ENCODE results near the gene ZNF813. TPM values are rescaled to one million over a fixed set of nuclear protein-coding genes. Genes with fewer than 3 reads are reported as not detected.

Gene ZNF813
- polyA plus RNA-seq, 1 of the 3 experiments (the other 2 are of a cell fraction) = 0.44 TPM

GRCh38 chr19:53536225-53536548 lies 68.7 kb downstream of the ZNF813 start:
- no peaks in the 10 kb centered on the region for H3F3A ChIP-seq (replicated peaks; ENCODE audit: insufficient read depth)
- peaks cover 0 to 3% of the 10 kb centered on the region in 2 experiments; a peak in 1 of 4 replicates for H3K4me1 ChIP-seq (ENCODE audit: control insufficient read depth in 1 of 2, insufficient read depth in 2 of 2, low read depth in 1 of 2, low read length in 1 of 2)
- H3K4me3 ChIP-seq (ENCODE audit: low read depth in 2 of 2, low read length in 1 of 2) = no peak overlapping the region
- no peak overlapping the region for H3K27ac ChIP-seq (ENCODE audit: low read depth in 2 of 2, low read length in 1 of 2)
- no peaks in the 10 kb centered on the region for H3K9me3 ChIP-seq
- TF ChIP-seq EZH2phosphoT487 (IDR thresholded peaks at IDR 0.05; ENCODE audit: borderline replicate concordance, low read depth) (no peak), JUND (IDR thresholded peaks at IDR 0.05) (no peak), NRF1 (IDR thresholded peaks at IDR 0.05; ENCODE audit: low read depth, low read length) (no peak)
- no peak overlapping the region for H2AFZ ChIP-seq (ENCODE audit: low read depth)
- CTCF ChIA-PET = no interaction called here
- H3K27me3 ChIP-seq (ENCODE audit: insufficient read depth) = no peaks in the 10 kb centered on the region
- H3K4me2 ChIP-seq = no peak overlapping the region
- no peaks in the 10 kb centered on the region for H4K20me1 ChIP-seq (ENCODE audit: insufficient read depth)
- H3K9ac ChIP-seq = no peak overlapping the region
- H3K9me2 ChIP-seq = no peaks in the 10 kb centered on the region
- DNase-seq = no peak
- H3K36me3 ChIP-seq (replicated peaks in 1 of 2; ENCODE audit: control insufficient read depth in 1 of 2, insufficient read depth in 2 of 2, low read length in 1 of 2) = no peaks in the 10 kb centered on the region
- POLR2A ChIA-PET = no interaction called here
- no peaks in the 10 kb centered on the region for H3K79me2 ChIP-seq (ENCODE audit: insufficient read depth)

- CTCF ChIA-PET = no interaction called here
- H3F3A ChIP-seq (replicated peaks; ENCODE audit: insufficient read depth) = no peaks in the 10 kb centered on the region
- peak overlapping the region; percentile 62 for H3K4me2 ChIP-seq
- H3K4me1 ChIP-seq (ENCODE audit: control insufficient read depth in 1 of 2, insufficient read depth in 2 of 2, low read depth in 1 of 2, low read length in 1 of 2) = peaks cover 0 to 3% of the 10 kb centered on the region in 2 experiments; a peak in 1 of 4 replicates
- TF ChIP-seq TAF1 (IDR thresholded peaks at IDR 0.05; ENCODE audit: borderline replicate concordance, low read depth, low read length) (no peak), CTCF (IDR thresholded peaks at IDR 0.05) (no peak), JUND (IDR thresholded peaks at IDR 0.05) (no peak)
- no peaks in the 10 kb centered on the region for H3K27me3 ChIP-seq (ENCODE audit: insufficient read depth)
- peaks cover 0 to under 1% of the 10 kb centered on the region in 2 experiments for H3K36me3 ChIP-seq (replicated peaks in 1 of 2; ENCODE audit: control insufficient read depth in 1 of 2, insufficient read depth in 2 of 2, low read length in 1 of 2)
- POLR2A ChIA-PET = interaction anchor here (0.7 kb wide), 1 partner anchor 17 kb away, joined by 3 read pairs; no protein-coding TSS in a partner anchor
- H3K9ac ChIP-seq = no peak overlapping the region
- no peaks in the 10 kb centered on the region for H4K20me1 ChIP-seq (ENCODE audit: insufficient read depth)
- H3K27ac ChIP-seq (ENCODE audit: low read depth in 2 of 2, low read length in 1 of 2) = no peak overlapping the region; a peak in 1 of 4 replicates
- WGBS (ENCODE audit: low lambda C conversion rate) = 83% methylated on average over 5 of the region's 11 CpGs
- H3K9me2 ChIP-seq = no peaks in the 10 kb centered on the region
- peak overlapping the region in 1 of 2 experiments; percentile 63; a peak in 2 of 4 replicates for H3K4me3 ChIP-seq (ENCODE audit: low read depth in 2 of 2, low read length in 1 of 2)
- H2AFZ ChIP-seq (ENCODE audit: low read depth) = 0 out of 2 replicates have a peak overlapping the region, but pooled peaks have one; percentile 63
- DNase-seq = no peak
- H3K79me2 ChIP-seq (ENCODE audit: insufficient read depth) = no peaks in the 10 kb centered on the region
- no peaks in the 10 kb centered on the region for H3K9me3 ChIP-seq
Measured at GRCh38 chr19:53537121-53537520, 69.6 kb downstream of the ZNF813 start.

DNA sequence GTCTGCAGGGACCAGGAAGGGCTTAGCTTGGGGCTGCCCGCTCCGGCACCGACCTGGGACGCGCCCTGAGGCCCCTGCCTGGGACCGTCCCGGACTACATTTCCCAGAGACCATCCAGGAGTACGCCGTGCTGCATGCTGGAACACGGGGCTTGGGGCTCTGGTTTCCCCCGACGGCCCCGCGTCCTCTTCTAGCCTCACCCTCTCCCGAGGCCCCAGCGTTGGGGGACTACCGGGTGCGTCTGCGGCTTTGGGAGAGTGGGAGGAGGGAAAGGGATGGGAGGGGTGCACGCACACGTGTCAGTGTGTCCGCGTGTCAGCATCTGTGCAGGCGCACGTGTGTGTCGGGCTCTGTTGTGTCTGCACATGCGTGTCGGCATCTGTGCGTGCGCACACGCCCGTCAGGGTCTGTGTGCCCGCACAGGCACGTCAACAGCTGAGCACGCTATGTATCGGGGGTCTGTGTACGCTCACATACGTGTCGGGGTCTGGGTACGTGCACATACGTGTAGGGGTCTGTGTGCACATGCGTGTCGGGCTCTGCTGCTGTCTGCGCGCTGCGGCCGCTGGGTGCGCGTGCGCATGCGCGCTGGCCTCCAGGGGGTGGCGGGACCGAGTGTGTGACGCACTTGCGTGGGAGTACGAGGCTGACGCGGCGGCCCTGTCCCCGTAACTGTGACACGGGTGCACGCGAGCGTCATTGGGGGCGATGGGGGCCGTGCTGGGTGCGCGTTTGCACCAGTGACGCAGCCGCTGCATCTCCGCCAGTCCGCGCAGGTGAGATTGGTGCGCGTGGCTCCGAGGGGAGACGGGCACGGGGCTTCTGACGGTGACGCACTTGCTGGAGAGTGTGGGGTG lies 70.2 kb downstream of the ZNF813 start, which contains the start of gene ZNF331:
Gene ZNF331, plus strand, starts transcription at position 625 of the 857 bp plus-strand sequence. CDS start 31,232 bp downstream, outside the sequence.
- CTCF ChIA-PET = no interaction called here
- POLR2A ChIA-PET = interaction anchor here (0.7 kb wide), 1 partner anchor 17 kb away, joined by 3 read pairs; no protein-coding TSS in a partner anchor
- H4K20me1 ChIP-seq (ENCODE audit: insufficient read depth) = no peaks in the 10 kb centered on the region
- H3K9me3 ChIP-seq = no peaks in the 10 kb centered on the region
- peaks cover 0 to 3% of the 10 kb centered on the region in 2 experiments; a peak in 1 of 4 replicates for H3K4me1 ChIP-seq (ENCODE audit: control insufficient read depth in 1 of 2, insufficient read depth in 2 of 2, low read depth in 1 of 2, low read length in 1 of 2)
- H3K4me2 ChIP-seq = peak within 1 kb of the TSS; percentile 62
- H3K36me3 ChIP-seq (replicated peaks in 1 of 2; ENCODE audit: control insufficient read depth in 1 of 2, insufficient read depth in 2 of 2, low read length in 1 of 2) = peaks cover 0 to 2% of the 10 kb centered on the region in 2 experiments
- no peaks in the 10 kb centered on the region for H3K27me3 ChIP-seq (ENCODE audit: insufficient read depth)
- peak within 1 kb of the TSS in 1 of 2 experiments; percentile 56; a peak in 1 of 4 replicates for H3K27ac ChIP-seq (ENCODE audit: low read depth in 2 of 2, low read length in 1 of 2)
- H3F3A ChIP-seq (replicated peaks; ENCODE audit: insufficient read depth) = no peaks in the 10 kb centered on the region
- H3K79me2 ChIP-seq (ENCODE audit: insufficient read depth) = no peaks in the 10 kb centered on the region
- peak; percentile 88 for DNase-seq
- peak within 1 kb of the TSS; percentile 63 to 68 for H3K4me3 ChIP-seq (ENCODE audit: low read depth in 2 of 2, low read length in 1 of 2)
- H3K9me2 ChIP-seq = no peaks in the 10 kb centered on the region
- WGBS (ENCODE audit: low lambda C conversion rate) = 67% methylated on average over 63 of the region's 81 CpGs
- H2AFZ ChIP-seq (ENCODE audit: low read depth) = peak within 1 kb of the TSS; percentile 63; the same call in 1 of the 2 replicates
- H3K9ac ChIP-seq = peak within 1 kb of the TSS; percentile 43; the same call in 1 of the 2 replicates
- TF ChIP-seq MAX (IDR thresholded peaks at IDR 0.05; ENCODE audit: low read depth) (peak; percentile 87), POLR2AphosphoS5 (IDR thresholded peaks at IDR 0.05; ENCODE audit: low read depth, low read length) (peak; percentile 23; the same call in 1 of the 2 replicates), FOXJ3 (CRISPR knock-in tag; IDR thresholded peaks at IDR 0.05) (0 out of 2 replicates have a peak, but pooled peaks have one; percentile 41), MXI1 (IDR thresholded peaks at IDR 0.05; ENCODE audit: low read depth, low read length) (peak; percentile 98), NRF1 (IDR thresholded peaks at IDR 0.05; ENCODE audit: low read depth, low read length) (peak; percentile 77), CTCF (IDR thresholded peaks at IDR 0.05) (peak; percentile 41)
- TF ChIP-seq, protein P1, sequence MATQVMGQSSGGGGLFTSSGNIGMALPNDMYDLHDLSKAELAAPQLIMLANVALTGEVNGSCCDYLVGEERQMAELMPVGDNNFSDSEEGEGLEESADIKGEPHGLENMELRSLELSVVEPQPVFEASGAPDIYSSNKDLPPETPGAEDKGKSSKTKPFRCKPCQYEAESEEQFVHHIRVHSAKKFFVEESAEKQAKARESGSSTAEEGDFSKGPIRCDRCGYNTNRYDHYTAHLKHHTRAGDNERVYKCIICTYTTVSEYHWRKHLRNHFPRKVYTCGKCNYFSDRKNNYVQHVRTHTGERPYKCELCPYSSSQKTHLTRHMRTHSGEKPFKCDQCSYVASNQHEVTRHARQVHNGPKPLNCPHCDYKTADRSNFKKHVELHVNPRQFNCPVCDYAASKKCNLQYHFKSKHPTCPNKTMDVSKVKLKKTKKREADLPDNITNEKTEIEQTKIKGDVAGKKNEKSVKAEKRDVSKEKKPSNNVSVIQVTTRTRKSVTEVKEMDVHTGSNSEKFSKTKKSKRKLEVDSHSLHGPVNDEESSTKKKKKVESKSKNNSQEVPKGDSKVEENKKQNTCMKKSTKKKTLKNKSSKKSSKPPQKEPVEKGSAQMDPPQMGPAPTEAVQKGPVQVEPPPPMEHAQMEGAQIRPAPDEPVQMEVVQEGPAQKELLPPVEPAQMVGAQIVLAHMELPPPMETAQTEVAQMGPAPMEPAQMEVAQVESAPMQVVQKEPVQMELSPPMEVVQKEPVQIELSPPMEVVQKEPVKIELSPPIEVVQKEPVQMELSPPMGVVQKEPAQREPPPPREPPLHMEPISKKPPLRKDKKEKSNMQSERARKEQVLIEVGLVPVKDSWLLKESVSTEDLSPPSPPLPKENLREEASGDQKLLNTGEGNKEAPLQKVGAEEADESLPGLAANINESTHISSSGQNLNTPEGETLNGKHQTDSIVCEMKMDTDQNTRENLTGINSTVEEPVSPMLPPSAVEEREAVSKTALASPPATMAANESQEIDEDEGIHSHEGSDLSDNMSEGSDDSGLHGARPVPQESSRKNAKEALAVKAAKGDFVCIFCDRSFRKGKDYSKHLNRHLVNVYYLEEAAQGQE (IDR thresholded peaks at IDR 0.05; ENCODE audit: low read depth, low read length) = no peak
